Fibroblast of skin of scalp (primary cell): ENCODE data around the gene MAPK7.
"Not testable (repeated sequence)": the region's sequence is repeated elsewhere in the genome, so short reads cannot be mapped to it uniquely, and the experiment has no call there.

Experiments used
- DNase-seq: peaks from one replicate; pipeline ENCODE4 v3.0.0-alpha.2; 2013

Gene MAPK7

GRCh38 chr17:19343256-19343630, 35.1 kb upstream of the MAPK7 start:
- no peak for DNase-seq

GRCh38 chr17:19343671-19344151, 34.6 kb upstream of the MAPK7 start:
- no peak for DNase-seq

- no peak for DNase-seq
Measured at GRCh38 chr17:19344311-19345066, 33.8 kb upstream of the MAPK7 start.

- DNase-seq, result no peak
Measured at GRCh38 chr17:19345067-19345460, 33.2 kb upstream of the MAPK7 start.

DNA sequence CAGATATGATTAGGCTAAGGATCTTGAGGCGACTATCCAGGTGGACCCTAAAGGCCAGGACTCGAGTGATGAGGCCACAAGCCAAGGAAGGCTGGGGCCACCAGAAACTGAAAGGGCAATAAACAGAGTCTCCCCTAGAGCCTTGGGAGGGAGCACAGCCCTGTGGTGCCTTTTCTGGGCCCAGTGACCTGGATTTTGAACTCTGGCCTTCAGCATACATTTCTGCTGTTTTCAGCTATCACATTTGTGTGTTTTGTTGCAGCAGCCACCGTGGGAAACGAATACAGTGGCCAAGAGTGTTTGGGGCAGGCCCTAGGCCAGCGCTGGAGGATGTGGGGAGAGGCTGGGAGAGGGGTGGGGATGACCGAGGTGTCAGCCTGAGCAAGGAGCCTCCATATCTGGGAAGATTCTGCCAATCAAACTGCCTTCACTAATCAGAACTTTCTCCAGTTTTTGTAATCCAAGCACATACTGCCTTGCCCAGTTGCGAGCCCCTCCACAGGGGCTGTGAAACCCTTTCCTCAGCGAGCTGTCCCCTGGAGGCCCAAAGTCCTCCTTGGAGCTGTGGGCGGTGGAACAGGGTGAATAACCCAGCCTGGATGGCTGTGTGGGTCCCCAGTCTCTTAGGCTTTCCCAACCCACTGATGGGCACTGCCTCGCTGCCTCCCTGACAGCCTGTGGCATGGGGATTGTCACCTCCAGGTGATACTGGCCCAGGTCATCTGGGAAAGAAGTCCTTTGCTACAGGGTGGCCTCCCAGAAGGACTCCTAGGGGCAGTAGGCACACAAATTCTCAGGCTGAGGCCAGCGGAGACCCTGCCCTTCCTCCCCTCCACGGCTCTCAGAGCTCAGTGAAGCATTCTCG, 32.6 kb upstream of the MAPK7 start:
- DNase-seq, result no peak

DNA sequence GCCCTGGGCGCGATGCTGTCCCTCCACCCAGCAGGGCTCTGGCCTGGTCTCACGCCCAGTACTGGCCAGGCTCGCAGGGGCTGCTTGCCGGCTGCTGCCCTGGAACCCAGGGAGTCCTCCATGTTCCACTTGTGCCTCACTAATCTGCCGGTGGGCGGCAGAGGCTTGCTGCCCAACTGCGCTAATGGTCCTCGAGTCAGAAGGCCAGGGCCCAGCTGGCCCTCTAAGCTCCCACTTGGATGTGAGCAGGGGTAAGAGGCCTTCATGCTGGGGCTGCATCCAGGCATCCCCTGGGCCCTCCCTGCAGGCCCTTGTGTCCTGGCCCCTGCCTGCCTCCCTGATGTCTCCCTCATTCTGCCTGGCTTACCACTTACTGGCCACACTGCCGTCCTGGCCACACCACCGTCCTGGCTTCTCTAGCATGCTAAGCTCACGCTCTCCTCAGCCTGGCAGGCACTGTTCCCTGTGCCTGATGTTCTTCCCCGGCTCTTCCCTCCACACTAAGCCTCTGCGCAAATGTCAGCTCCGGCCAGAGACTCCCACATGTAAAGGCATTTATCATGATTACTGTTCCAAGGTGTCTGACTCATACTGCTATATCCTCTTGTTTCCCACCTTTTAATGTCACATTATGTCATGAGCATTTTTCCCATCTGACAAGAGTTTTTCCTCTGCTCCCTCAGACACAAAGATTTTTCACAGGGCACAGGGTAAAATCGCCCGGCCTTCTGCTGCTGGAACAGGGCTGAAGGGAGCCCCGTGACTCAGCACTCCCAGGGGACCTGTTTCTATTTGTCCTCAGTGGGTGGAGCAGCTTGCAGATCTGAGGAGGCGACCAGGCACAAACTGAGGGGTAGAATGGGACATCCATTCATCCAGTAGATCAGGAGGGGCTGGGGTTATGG, 31.7 kb upstream of the MAPK7 start:
- DNase-seq, result peak; percentile 84

DNA sequence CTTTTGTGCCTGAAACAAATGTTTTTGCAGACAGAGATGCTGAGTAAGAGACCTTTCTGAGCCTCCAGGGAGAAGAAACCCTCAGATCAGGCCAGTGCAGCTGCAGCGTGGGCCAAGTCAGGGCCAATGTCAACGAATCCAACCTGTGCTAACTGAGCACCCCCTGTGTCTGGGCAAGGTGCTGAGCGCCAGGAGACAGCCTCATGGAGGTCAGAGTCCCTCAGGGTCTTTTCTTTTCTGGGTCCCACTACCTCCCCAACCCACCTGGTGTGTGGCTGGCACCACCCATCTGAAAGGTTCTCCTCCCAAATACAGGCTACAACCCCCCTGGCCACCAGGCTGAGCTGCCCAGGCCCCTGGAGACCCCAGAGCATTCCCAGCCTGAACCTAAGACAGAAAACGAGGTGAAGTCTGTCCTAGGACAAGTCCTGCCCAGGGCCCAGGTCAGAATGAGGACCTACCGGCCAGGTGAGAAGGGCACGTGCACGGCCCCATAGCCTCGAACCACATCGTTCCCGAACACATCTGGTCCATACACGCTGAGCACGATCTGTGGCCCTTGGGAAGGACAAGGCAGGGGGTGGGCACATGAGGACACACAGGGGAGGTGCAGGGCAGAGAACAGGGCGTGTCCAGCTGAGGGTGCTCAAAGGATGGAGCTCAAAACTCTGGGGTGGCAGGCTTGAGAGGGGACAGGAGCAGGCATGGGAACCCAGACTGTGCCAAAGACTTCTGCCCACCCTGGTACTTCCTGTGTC, 30.8 kb upstream of the MAPK7 start:
- no peak for DNase-seq

DNA sequence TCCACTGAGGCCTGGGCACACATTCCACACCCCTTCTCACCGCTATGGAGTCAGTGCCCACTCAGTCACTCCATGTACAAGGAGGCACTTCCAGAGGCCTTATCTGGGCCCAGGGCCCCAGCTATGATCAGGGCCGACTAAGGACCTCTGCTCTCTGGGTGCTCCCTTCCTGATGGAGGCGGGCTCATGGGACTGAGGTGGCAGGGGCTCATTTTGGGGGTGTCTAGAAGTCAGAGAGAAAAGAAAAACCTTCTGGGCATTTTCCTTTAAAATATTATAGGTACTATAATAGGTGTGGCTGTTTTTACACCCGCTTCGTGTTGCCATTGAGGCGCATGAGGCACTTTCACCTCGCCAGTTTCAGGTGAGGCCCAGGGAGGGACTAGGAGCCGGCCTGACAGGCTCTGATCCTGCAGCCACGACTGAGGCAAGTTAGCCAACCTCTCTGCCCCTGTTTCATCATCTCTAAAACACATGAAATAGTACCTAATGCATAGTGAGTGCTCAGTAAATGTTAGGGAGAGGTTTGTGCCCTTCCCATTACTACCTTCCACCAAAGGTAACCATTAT, 30.1 kb upstream of the MAPK7 start:
- DNase-seq, result no peak

DNA sequence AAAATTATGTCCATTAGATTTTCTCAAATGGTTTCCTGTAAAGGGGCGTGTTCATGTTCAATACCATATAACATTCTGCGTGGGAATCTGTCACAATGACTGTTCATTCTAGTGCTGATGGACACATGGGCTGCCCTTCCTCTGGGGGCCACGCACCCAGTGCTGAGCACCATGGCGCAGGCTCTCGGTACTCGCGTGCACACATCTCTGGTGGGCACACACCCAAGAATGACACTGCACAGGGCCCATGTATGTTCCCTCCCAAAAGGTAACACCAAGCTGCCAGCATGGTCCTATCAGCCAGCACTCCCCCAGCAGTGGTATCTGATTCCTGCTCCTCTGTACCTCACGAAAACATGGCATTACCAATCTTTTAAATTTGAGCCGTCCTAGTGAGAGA, 29.5 kb upstream of the MAPK7 start:
- DNase-seq, result no peak

DNA sequence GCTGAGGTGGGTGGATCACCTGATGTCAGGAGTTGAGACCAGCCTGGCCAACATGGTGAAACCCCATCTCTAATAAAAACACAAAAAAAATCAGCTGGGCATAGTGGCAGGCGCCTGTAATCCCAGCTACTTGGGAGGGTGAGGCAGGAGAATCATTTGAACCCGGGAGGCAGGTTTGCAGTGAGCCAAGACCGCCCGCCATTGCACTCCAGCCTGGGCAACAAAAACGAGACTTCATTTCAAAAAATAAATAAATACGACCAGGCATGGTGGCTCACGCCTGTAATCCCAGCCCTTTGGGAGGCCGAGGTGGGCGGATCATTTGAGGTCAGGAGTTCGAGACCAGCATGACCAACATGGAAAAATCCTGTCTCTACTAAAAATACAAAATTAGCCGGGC, 24.9 kb upstream of the MAPK7 start:
- not testable (repeated sequence) for DNase-seq

- DNase-seq, result no peak
Measured at GRCh38 chr17:19354748-19355147, 23.6 kb upstream of the MAPK7 start.

- DNase-seq, result no peak
Measured at GRCh38 chr17:19357351-19357750, 20.9 kb upstream of the MAPK7 start.

- DNase-seq, result no peak
Measured at GRCh38 chr17:19357761-19358160, 20.5 kb upstream of the MAPK7 start.

- no peak for DNase-seq
Measured at GRCh38 chr17:19359151-19359550, 19.1 kb upstream of the MAPK7 start.

DNA sequence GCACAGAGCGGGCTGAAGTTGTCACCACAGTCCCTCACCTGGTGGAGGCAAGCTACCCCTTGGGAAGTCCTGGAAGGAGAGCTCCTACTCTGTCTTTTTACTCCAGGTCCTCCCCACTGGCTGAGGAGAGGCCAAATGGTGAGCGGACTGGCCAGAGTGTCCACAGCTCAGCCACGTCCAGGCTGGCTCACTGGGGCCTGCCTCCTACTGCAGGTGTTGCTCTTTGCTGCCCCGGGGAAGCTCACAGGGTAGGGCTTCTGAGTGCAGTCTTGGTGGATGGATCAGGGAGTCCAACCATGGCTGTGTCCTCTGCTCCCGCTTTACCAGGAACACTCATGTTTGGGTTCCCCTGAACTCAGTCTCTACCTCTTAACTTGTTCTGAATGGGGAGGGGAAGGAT, 18.4 kb upstream of the MAPK7 start:
- DNase-seq, result no peak

DNA sequence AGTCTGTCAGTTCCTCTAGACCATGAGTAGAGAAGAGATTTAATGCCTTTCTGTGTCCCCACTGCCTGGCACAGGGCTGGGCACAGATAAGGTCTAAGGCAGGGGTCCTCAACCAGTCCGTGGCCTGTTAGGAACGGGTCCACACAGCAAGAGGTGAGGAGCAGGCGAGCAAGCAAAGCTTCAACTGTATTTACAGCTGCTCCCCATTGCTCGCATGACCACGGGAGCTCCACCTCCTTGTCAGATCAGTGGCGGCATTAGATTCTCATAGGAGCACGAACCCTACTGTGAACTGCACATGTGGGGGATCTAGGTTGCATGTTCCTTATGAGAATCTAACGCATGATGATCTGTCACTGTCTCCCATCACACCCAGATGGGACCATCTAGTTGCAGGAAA, 17.5 kb upstream of the MAPK7 start:
- no peak for DNase-seq

DNA sequence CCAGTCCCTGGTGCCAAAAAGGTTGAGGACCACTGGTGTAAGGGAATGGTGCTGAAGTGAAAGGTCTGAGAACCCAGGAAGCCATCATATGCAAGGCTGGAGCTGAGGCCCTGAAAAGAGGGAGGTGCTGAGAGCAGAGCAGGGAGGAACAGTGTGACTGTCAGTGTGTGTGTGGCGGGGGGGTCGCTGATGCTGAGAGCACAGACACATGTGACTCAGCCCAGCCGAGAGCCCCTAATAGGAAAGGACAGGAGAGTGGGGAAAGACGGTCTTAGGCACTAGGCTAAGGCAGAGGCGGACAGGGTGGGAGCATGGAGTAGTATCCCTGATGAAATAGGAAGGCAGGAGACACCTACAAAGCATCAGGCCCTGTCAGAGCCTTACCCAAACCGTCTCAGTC, 17.0 kb upstream of the MAPK7 start:
- peak; percentile 36 for DNase-seq

DNA sequence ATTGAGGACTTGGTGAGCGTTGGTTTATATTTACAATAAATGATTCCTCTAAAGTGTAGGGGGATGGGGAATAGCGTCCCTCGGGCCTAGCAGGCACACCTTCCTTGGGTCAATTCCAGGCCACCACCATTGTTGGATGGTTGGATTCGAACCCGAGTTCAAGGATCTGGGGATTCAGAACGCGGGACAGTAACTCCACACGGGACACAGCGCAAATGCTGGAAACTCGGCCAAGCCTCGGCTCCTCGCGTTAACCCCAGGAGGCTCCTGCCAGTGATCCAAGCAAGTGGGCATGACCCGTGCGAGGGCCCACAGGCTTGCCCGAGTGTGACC, 16.4 kb upstream of the MAPK7 start:
- no peak for DNase-seq

- peak; percentile 91 for DNase-seq
Measured at GRCh38 chr17:19362277-19363113, 15.8 kb upstream of the MAPK7 start, which contains the start of gene B9D1. Gene B9D1 (minus strand): TSS chr17:19362723. CDS start chr17:19362569, 154 bp downstream.

DNA sequence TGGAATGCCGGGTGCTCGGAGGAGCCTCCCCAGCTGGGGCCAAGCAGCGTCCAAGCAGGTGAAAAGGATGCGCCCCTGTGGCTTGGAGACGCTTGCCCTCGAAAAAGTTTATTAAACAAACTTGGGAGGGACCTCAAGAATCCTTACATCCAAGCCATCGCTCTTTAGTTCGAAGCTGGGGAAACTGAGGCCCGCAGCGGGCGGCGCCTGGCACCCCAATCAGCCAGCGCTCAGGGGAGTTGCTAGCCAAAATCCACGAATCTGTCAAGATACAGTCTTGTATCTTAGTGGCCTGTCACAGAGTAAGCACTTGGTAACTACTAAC, 15.2 kb upstream of the MAPK7 start:
- DNase-seq, result no peak

DNA sequence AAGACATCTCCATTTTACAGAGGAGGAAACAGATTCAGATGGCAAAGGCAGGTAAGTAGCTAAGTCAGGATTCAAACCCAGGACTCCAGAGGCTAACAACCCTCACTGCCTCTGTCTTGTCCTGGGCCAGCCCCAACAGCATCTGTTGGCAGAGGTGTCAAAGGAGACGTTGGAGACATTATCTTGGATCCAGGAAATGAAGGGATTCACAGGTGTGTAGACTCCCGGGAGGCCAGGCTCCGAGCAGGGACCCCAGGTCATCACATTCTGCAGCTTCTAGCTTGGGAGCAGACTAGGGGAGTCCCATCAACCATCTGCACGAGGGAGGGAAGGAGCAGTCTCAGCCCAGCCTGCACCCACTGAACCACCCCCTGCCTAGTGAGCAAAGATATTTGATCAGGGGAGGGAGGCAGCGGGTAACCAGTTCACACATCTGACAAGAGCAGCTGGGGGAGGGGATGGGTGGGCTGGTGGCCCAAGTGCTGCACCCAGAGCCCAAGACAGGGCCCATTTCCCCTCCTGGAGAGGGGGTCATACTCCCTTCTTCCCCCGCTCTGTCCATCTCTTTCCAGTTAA, 14.8 kb upstream of the MAPK7 start:
- no peak for DNase-seq
